GM18520 (cell line): ENCODE data around the gene GNPTG.

Experiments used
- ATAC-seq: cut with Tn5 transposase; IDR thresholded peaks from one replicate; pipeline ENCODE4 v1.9.1; 2021; ENCODE audit not compliant: unreplicated experiment

The GNPTG gene

DNA sequence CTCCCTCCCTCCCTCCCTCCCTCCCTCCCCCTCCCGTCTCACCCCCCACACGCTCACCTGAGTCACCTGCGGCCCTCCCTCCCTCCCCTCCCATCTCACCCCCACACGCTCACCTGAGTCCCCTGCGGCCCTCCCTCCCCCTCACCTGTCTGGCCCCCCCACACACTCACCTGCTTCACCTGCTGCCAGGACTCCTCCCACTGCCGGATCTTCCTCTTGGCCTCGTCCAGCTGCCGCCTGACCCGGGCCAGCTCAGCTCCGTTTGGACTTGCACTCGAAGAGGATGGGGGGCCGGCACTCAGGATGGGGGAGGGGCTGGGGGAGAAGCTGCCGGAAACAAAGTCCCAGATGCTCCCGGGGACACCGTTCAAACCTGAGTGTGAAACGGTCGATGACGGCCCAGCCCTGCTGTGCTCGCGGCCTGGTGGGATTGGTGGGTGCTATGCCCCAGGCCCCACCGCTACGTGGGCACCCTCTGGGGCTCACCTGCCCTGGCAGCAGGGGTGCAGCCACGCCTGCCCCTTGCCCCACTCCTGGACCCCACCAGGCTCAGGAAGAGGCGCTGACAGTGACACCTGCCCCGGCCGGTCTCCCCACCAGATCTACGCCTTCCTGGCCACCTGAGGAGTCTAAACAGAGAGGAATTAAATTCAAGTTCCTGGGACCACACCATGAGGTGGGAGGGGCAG lies 15.9 kb downstream of the GNPTG start:
- no peak for ATAC-seq

DNA sequence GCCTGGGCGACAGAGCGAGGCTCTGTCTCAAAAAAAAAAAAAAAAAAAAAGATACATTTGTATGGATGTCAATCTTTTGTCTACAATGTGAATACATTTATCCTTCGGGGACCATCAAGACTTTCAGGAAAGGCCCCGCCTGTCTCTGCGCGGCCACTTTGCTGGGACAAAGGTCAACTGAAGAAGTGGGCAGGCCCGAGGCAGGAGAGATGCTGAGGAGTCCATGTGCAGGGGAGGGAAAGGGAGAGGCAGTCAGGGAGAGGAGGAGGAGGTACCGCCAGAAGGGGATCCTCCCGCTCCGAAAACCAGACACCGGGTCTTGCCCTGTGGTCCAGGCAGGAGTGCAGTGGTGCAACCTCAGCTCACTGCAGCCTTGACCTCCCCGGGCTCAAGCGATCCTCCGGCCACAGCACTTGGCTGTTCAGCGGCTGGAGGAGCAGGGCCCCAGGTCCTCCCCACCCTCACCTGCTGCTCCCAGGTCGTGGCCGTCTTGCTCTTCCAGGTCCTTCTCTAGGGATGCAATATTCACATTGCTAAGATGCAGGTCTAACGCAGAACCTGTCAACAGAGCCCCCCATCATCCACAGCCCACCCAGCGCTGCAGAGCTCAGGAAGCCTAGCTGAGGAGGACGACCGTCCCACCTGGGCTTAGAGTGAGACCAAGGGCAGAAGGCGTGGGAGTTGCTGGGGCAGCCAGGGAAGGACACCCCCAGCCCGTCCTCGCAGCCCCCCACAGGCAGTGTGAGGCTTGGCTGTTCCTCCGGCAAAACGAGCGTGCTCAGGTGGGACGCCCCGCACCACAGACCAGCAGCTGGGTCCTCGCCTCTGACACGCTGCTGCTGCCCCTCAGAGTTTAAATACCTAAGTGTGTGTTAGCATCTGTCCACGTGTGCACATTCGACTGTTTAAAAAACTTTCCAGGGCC lies 19.6 kb downstream of the GNPTG start:
- no peak for ATAC-seq

DNA sequence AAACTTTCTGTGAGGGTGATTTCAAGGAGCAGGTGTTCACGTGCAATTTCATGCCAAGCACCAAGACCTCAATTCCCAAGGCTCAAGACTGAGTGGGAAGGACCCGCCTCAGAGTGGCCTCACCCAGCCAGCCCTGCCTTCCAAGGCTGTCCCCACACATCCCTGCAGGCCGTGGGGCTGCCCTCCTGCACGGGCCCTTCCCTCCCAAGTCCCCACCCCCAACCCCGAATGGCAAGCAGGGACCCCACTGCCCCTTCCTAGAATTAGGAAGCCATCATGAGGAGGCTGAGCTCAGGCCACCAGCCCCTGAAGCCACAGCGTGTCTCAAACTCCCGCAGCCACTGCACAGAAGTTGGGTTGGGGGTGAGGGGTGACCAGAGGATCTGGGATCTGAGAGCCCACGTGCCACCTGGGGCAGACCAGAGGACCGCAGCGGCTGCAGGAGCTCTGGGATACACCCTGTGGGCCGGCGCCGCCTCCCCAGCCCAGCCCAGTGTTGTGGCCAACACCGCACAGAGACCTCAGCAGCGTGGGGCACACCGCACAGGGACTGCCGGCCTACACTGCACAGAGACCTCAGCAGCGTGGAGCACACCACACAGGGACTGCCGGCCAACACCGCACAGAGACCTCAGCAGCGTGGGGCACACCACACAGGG lies 20.7 kb downstream of the GNPTG start:
- no peak for ATAC-seq

- no peak for ATAC-seq
Measured at GRCh38 chr16:1374418-1375297, 22.9 kb downstream of the GNPTG start.

GRCh38 chr16:1375298-1375640 lies 23.5 kb downstream of the GNPTG start:
- ATAC-seq, result no peak

DNA sequence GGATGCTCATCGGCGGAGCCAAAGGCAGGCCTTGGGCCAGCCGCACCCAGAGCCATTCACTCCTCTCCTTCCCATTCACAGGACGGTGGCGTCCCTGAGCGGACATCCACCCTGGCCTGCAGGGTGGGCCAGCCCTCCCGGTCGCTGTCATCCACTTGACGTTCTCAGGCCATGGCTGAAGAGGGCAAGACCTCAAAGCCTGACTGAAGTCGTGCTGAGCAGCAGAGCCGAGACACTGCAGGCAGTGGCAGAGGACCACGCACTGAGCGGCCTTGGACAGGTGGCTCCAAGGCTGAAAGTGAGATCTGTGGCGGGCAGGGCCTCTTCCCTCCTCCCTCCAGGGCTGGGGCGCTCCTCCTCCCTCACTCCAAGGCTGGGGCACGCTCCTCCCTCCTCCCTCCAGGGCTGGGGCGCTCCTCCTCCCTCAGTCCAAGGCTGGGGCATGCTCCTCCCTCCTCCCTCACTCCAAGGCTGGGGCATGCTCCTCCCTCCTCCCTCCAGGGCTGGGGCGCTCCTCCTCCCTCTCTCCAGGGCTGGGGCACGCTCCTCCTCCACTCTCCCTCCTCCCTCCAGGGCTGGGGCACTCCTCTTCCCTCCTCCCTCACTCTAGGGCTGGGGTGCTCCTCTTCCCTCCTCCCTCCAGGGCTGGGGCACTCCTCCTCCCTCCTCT lies 24.1 kb downstream of the GNPTG start:
- no peak for ATAC-seq

- no peak for ATAC-seq
Measured at GRCh38 chr16:1377406-1378010, 25.8 kb downstream of the GNPTG start.

GRCh38 chr16:1378087-1378803 lies 26.5 kb downstream of the GNPTG start:
- no peak for ATAC-seq

- no peak for ATAC-seq
Measured at GRCh38 chr16:1378804-1379303, 27.1 kb downstream of the GNPTG start.

DNA sequence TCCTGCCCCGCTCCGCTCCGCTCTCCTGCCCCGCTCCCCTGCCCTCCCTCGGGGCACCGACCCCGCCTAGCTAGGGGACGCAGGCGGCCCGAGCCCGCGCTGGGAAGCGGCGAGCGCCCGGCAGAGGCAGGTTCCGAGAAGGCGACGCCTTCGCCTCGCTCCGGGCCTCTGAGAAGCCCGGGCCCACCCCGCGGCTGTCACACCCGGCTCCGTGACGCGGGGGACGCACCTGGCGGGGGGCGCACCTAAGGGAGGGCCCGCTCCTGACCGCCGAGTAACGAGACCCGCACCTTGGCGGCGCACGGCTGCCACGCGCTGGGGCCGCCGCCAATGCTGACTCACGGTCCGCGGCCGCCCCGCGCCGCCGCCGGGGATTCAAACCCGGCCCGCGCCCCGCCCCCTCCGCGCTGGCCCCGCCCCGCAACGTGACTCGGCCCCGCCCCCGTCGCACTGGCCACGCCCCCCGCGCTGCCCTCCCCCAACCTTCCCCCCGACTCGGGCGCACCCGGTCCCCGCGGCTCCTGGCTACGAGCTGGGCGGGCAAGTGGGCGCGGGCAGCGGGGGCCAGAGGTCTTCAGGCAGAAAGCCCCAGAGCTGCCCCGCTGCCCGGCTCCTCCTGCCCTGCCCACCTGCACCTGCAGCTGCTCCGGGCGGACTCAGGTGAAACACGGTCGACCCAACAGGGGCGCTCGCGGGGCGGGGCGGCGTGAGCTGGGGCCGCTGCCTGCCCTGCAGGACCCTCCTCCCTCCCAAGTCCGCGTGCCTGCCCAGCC lies 27.8 kb downstream of the GNPTG start:
- no peak for ATAC-seq

- no peak for ATAC-seq
Measured at GRCh38 chr16:1380195-1380594, 28.5 kb downstream of the GNPTG start.

DNA sequence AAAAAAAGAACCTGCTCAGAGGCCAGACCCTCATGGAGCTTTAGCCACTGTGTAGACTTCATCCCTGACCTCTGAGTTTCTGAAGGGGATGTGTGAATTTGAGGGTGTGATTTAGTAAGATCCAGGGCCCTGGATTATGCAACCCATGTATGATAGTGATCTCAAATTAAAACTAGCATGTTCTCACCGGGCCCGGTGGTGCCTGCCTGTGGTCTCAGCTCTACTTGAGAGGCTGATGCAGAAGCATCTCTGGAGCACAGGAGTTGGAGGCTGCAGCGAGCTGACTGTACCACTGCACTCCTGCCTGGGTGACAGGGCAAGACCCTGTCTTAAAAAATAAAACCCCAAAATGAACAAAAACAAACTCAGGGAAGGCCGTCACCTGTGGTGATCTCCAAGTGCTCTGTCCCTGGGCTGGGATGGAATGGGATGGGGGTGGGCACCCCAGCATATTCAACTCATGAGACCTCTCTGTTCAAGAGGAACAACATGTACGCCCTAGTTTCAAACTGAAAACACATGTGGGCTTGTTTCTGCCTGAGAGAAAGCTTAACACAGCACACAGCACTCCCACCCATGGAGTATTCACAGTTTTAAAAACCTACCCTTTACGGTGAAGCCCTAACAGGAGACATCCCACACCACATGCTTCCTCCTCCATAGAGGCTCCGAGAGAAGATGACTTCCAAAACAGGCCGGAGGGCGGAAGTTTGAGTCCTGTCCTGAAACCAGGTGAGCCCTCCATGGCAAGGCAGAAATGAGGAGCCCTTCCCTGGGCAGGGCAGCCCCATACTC lies 30.1 kb downstream of the GNPTG start:
- ATAC-seq, result no peak

- ATAC-seq, result no peak
Measured at GRCh38 chr16:1383556-1383955, 31.8 kb downstream of the GNPTG start.

DNA sequence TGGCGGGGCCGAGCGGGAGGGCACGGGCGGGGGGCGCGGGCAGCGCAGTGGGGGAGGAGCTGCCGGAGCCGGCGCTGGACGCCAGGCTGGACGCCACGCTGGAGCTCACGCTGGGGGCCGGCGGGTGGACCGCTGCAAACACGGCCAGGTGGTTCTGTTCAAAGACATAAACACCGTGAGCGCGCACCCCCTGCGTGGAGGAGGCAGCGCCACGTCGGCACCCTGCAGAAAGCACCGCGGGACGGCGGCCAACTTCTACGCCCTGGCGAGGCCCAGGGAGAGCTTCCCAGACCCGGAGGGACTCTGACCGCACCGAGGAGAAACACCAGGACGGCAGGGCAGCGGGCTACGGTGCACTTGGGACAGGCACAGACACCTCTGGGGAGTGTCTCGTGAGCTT lies 33.5 kb downstream of the GNPTG start:
- ATAC-seq, result no peak

DNA sequence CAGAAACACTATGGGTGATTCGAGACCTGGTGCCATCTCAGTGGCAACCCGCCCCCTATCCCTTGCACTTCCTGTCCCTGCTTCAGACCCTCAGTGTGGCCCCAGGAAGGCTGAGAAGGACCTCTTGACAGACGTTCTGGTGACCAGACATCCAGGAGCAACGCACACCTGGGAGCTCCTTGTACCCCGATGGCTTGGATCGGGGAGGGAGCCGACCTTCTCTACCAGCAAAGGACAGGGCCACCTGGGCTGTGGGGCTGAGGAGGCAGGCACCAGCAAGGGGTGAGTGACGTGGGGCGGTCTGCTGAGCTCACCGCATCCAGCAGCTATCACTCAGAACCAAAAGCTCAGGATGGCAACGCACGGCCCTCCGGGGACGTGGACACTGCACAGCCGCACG lies 35.6 kb downstream of the GNPTG start:
- ATAC-seq, result no peak

GRCh38 chr16:1389762-1390161 lies 38.0 kb downstream of the GNPTG start:
- no peak for ATAC-seq

- ATAC-seq, result no peak
Measured at GRCh38 chr16:1390239-1390779, 38.6 kb downstream of the GNPTG start.
